Cerebellar cortex (tissue), 1 donor: Measurements from ENCODE around the gene GABRR3.
"Not testable (repeated sequence)": the region's sequence is repeated elsewhere in the genome, so short reads cannot be mapped to it uniquely, and the experiment has no call there.

Experiments
- DNase-seq: peaks from one replicate; pipeline ENCODE4 v3.0.0-alpha.2; 2015; ENCODE audit warnings: low spot score

The GABRR3 gene

DNA sequence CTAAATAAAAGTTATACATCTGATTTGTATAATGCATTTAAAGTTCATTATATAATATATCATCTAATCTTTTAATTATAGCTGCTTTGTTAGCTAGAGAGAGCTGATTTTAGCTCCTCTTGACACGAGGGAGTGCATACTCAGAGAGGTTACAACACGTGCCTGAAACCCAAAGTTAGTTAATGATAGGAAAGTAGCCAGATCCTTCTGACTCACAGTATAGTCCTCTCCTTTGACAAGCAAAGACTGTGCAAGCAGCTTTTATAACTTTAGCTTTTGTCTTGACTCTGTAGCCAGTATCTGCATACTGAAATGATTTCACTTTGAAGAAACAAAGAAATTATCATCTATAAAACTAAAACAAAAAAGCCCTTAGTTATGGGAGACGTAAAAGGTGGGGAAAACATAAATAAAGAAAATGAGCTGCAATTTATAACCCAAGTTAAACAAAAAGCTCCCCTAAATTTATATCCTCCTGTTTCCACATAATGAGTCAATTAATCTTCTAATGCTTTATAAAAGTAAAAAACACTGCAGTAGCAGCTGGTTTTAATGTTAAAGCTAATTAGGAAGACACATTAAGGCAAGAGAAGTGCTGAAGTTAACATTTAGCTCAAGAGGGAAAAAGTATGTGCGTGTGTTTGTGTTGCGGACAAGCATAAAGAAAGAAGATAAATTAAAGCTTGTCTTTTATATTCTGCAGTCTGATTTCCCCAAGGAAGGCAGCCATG, 13.1 kb downstream of the GABRR3 start:
- no peak for DNase-seq

DNA sequence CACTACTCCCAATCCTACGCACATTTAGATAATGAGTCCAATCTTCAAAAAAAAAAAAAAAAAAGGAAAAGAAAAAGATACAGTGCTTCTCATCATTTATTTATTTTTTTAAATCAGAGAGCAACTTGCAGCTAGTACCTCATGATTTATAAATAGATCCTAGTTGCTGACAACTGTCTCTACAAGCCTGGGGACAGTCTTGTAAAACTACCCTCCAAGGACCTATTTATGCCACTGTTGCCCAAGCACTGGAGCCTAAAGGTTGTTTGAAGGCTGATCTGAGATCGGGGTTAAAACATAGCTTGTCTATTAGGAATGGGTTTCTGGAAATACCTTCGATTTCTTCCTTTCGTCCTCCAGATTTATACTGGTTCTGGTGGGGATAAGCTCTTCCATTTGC, 14.7 kb downstream of the GABRR3 start:
- DNase-seq, result no peak

- no peak for DNase-seq
These were observed 16.8 kb downstream of the GABRR3 start for GRCh38 chr3:98018301-98018700.

GRCh38 chr3:98014268-98014585, 20.9 kb downstream of the GABRR3 start:
- no peak for DNase-seq

DNA sequence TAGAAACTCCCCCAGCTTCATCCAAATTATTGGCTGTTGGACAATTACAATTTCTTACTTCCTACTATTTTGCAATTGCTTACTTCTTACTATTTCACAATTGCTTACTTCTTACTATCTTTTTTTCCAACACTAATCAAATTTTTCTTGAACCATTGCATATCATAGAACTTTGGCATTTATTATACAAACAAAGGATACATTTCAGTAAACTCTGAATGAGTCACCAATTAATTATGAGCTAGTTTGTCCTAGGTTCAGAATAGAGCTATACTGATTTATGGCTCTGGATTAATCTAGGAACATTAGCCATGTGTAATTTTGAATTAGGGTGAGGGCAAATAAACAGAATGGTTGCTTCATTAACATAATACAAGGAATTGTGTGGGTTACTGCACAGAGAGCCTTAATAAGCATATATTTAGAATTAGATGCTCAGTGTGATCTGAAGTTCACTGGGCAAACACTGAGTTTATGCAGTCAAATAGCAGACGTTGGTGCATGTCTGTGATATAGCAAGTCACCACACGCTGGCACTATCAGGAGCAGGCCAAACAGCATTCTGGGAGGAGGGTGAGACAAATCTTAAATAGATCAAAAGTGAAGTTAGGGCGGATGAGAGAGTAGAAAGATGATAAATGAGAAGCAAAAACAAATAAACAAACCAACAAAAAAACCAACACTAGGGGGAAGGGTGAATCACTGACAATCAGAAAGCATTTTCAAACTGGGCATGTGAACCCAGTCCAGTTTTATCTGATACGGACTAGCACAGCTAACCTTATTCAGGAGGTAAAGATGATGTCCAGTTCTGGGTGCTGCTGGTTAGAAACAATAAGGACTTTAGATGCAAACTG, 21.5 kb downstream of the GABRR3 start:
- no peak for DNase-seq

DNA sequence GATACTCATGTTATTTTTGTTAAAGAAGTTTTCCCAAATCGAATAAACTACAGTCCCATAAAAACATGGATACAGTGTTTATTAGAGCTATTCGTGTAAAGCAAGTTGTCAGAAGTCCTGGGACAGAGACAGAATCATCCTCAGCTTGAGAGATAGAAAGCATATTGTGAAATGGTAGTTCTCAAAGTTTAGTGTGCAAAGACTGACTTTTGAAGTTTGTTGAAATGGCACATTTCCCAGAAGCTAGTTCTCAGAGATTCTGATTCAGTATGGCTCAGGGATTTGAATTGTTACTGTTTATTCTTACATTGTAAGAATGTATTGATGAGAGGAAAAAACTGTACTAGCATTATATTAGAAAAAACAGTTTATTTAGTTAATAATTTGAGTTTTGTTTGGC, 22.1 kb downstream of the GABRR3 start:
- no peak for DNase-seq

- not testable (repeated sequence) for DNase-seq
These were observed 24.1 kb downstream of the GABRR3 start for GRCh38 chr3:98010883-98011449.

- DNase-seq, result no peak
These were observed 24.8 kb downstream of the GABRR3 start for GRCh38 chr3:98010194-98010882.

DNA sequence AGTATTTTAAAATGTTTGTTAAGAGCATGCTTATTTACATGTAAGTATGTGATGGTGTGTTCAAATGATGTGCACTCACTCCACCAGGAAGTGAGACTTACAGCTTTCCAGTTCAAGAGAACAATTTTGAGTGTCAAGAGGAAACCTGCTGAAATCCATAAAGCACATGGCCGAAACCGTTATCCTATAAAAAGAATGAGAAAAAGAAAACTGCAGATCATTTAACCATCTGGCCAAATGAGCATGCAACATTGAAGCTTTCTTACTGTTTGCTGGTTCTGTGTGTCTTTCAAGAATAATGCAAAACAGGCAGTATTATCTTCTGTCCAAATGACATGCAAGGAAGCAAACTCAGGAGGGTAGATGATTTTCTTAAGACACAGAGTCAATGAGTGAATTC, 26.3 kb downstream of the GABRR3 start:
- DNase-seq, result no peak

DNA sequence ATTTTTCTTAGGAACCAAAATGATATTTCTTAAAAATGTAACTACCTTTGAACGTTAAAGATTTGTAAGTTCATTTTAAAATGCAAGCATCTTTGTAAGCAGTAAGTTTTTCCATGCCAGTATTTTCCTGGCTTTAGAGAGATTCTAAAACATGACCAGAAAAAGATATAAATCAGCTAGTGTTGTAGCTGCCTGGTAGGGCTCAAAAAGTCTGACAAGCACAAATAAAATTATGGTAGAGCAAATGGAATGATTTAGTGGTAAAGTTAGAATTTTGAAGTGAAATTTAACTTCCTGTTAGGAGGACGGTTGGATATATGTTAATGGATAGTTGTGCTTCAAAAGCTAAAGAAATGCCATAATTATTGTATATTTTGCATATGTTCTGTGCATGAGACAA, 29.7 kb downstream of the GABRR3 start:
- DNase-seq, result no peak

GRCh38 chr3:98004721-98005120, 30.4 kb downstream of the GABRR3 start:
- DNase-seq, result no peak

GRCh38 chr3:98003306-98003969, 31.7 kb downstream of the GABRR3 start:
- no peak for DNase-seq

DNA sequence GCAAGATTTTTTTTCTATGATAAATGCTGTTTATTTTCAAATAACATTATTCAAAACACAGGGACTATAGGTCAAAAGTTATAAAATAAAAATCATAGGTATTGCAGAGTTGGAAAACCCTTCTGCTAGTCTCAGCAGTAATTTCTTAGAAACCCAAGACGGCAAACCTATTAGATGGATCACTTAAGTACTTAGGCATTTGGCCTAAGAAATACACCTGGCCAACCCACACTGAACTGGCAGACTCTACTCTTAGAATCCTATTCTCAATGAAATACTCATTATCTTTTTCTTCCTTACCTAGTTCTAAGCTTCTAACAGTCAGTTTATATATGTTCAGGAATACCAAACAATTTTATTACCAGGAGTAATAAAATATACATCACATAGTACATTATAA, 32.4 kb downstream of the GABRR3 start:
- no peak for DNase-seq

GRCh38 chr3:97999994-98000393, 35.1 kb downstream of the GABRR3 start:
- DNase-seq, result no peak

DNA sequence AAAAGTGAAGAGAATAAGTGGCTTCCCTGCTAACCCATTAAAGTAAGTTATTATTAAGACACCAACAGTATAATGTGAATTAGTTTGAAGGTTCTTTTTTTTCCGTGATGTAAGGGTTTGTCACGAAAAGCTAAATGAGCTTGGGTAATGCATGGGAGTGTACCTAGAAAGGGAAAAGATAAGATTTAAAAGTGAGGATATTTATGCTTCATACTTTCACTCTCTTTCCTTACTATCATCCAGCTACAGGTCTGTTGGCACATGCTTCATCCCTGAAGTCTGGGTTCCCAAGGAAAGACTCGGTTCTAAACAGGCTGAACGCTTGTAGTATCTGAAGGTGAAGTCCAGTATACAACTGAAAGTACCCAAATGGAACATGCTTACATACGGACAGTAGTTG, 36.0 kb downstream of the GABRR3 start:
- no peak for DNase-seq

DNA sequence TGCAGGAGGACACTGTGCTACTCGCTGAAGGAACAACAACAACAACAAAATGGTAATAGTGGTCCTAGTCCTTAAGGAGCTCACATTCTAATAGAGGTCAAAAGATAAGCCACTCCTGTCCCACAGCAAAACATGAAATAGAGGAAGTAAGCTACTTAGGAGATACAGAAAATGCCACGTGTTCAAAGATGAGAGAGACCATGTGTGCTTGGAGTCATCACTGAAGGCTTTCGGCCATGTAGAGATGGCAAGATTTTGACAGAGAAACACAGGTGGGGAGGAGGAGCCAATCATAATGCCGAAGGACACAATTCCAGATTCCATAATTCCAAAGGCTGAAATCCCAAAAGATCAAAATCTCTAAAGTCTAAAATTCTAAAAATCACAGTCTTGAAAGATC, 38.1 kb downstream of the GABRR3 start:
- DNase-seq, result no peak

DNA sequence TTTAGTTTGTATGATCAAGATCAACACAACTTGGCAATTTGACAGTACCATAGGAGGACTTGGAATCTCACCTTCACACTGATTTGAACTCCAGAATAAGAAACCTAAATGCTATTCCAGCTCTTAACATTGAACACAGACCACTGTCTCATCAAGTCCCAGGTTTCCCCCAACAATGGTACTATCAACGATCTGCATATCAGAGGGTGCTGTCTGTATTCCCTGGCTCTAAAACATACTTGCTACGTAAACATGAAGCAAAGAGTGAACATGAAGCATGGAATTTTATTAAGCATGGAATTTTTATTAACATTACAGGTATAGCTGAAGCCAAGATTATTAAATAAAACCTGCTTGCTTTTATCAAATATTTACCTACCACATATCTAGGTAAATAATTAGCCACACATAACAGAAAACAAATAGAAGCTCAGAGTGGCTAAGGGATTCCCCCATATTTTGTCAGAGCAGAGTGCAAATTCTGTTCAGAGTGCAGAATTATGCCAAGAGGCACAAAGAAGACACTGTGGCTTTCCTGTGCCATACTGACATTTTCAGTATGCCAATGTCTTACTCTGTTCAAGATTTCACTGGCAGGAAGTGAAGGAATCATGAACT, 40.7 kb downstream of the GABRR3 start:
- no peak for DNase-seq

DNA sequence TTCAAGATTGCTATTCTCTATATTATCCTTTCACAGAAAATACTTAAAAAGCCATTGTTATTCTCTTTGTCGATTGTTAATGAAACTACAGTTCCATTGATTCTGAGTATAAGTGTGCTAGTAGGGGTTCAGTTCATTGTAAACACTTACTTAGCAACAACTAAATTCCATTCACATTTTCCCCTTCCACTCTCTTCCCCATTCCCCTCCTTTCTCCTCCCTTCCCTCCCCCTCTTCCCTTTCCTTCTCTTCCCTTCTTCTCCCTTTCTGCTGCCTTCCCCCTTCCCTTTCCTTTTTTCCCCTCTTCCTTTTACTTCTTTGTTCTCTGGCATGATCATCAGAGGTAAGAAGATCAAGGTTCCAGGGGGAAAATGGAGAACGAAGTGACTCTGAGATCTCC, 41.6 kb downstream of the GABRR3 start:
- DNase-seq, result no peak

DNA sequence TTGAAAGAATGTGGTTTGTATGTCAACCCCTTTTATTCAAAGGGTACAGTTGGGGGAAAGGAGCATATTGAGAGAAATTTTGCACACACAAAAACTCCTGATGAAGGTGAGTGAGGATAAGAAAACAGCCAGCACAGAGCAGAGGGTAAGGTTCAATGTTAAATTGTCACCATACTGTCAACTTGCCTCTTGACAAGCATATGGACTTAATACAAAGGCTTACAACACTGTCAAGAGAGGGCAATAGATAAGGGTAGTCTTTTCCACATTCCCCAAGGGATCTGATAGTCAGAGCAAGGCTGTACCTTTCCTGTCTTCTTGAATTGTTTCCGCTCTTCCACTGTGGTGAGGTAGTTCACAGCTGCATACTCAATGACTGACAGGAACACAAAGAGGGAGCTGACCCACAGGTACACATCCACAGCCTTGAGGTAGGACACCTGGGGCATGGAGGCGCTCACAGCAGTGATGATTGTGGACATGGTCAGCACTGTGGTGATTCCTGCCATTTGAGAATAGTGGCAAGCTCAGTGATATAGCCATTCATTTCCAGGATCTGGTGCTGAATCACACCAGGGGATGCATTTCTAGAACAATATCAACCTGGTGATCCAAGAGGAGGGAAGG, 42.5 kb downstream of the GABRR3 start:
- no peak for DNase-seq

- DNase-seq, result no peak
These were observed 43.8 kb downstream of the GABRR3 start for GRCh38 chr3:97991293-97991682.

DNA sequence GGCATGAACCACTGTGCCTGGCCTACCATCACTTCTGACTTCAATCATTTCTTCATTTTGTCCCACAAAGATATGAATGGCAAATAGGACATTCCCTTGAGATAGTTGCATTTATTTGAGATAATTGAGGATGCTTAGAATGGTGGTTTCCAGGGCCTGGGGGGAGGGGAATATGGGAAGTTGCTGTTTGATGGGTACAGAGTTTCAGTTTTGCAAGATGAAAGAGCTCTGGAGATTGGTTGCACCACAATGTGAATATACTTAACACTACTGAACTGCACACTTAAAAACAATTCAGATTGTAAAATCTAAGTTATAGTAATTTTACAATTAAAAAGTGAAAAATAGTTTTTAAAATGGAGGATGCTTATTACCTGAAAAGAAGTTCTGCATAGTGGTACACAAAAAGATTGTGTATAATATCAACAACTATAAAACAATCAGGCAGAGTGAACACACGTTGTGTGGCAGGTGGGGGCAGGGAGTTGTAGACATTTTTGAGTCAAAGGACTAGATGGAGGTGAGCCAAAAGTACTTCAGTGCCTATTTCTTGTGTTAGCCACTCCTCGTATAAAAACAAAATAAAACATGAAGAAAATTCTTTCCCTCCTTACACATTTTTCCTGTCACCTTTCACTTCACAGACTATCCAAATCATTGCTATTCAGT, 44.4 kb downstream of the GABRR3 start:
- DNase-seq, result no peak
